DMS 273 (cell line): ENCODE results near the gene SEPTIN2.
"Not testable (repeated sequence)": the region's sequence is repeated elsewhere in the genome, so short reads cannot be mapped to it uniquely, and the experiment has no call there.

Experiments
- DNase-seq: peaks from one replicate; lab custom pipeline; 2025; ENCODE audit not compliant: unreplicated experiment; lab: John Stamatoyannopoulos, UW

Gene SEPTIN2

GRCh38 chr2:241379481-241380480 lies 64.1 kb downstream of the SEPTIN2 start:
- no peak for DNase-seq

- DNase-seq = no peak
Measured at GRCh38 chr2:241381872-241382271, 66.1 kb downstream of the SEPTIN2 start.

GRCh38 chr2:241385450-241385849 lies 69.7 kb downstream of the SEPTIN2 start:
- not testable (repeated sequence) for DNase-seq

- DNase-seq = peak; percentile 41
Measured at GRCh38 chr2:241386519-241386918, 70.8 kb downstream of the SEPTIN2 start.

GRCh38 chr2:241389697-241390096 lies 74.0 kb downstream of the SEPTIN2 start:
- peak; percentile 25 for DNase-seq

- DNase-seq = peak; percentile 40
Measured at GRCh38 chr2:241390301-241391206, 74.8 kb downstream of the SEPTIN2 start.

- peak; percentile 41 for DNase-seq
Measured at GRCh38 chr2:241391892-241392665, 76.4 kb downstream of the SEPTIN2 start.

GRCh38 chr2:241392753-241393152 lies 77.0 kb downstream of the SEPTIN2 start:
- DNase-seq = not testable (repeated sequence)

GRCh38 chr2:241393524-241394196 lies 77.9 kb downstream of the SEPTIN2 start:
- no peak for DNase-seq

- DNase-seq = not testable (repeated sequence)
Measured at GRCh38 chr2:241396809-241397208, 81.1 kb downstream of the SEPTIN2 start.

GRCh38 chr2:241399941-241400922 lies 84.5 kb downstream of the SEPTIN2 start:
- peak; percentile 10 for DNase-seq
